ENCODE measurements around the gene PPP3CA. TPM values are rescaled to one million over a fixed set of nuclear protein-coding genes. Genes with fewer than 3 reads are reported as not detected.

PPP3CA gene
- total and polyA plus RNA-seq, 2 of the 13 experiments (the other 11 are each of a cell fraction or from before 2014, with no cell fraction given) = 4.8 to 13.2 TPM

- TF ChIP-seq FOXA3 (CRISPR knock-in tag; IDR thresholded peaks at IDR 0.05) (peak; percentile 79), SPEN (CRISPR knock-in tag; IDR thresholded peaks at IDR 0.05; ENCODE audit: low read depth) (no peak), NFIC (IDR thresholded peaks at IDR 0.05; ENCODE audit: low read length) (peak; percentile 93), NFRKB (IDR thresholded peaks at IDR 0.05) (no peak), DPF2 (CRISPR knock-in tag; IDR thresholded peaks at IDR 0.05; ENCODE audit: borderline replicate concordance, low read depth) (peak; percentile 87; the same call in 1 of the 2 replicates), CENPBD1 (CRISPR knock-in tag; IDR thresholded peaks at IDR 0.05; ENCODE audit: borderline replicate concordance, low read depth) (no peak), ZNF232 (CRISPR knock-in tag; IDR thresholded peaks at IDR 0.05; ENCODE audit: borderline replicate concordance) (no peak), MLLT10 (CRISPR knock-in tag; IDR thresholded peaks at IDR 0.05) (no peak), ZNF552 (CRISPR knock-in tag; IDR thresholded peaks at IDR 0.05; ENCODE audit: borderline replicate concordance) (no peak), TSC22D2 (CRISPR knock-in tag; IDR thresholded peaks at IDR 0.05; ENCODE audit: borderline replicate concordance) (no peak), ZNF3 (CRISPR knock-in tag; IDR thresholded peaks at IDR 0.05) (no peak), ZKSCAN1 (IDR thresholded peaks at IDR 0.05; ENCODE audit: low read length) (no peak), CREM (IDR thresholded peaks at IDR 0.05) (peak; percentile 78), CREM (CRISPR knock-in tag; IDR thresholded peaks at IDR 0.05) (no peak), ZC3H4 (CRISPR knock-in tag; IDR thresholded peaks at IDR 0.05; ENCODE audit: borderline replicate concordance) (no peak), ZBTB4 (CRISPR knock-in tag; IDR thresholded peaks at IDR 0.05; ENCODE audit: borderline replicate concordance) (no peak), PITX1 (CRISPR knock-in tag; IDR thresholded peaks at IDR 0.05) (no peak; the same call in 1 of the 2 replicates), YEATS2 (CRISPR knock-in tag; IDR thresholded peaks at IDR 0.05; ENCODE audit: borderline replicate concordance) (no peak), NCOR1 (IDR thresholded peaks at IDR 0.05; ENCODE audit: borderline replicate concordance, low read length) (peak; percentile 79; the same call in 1 of the 2 replicates), CHD2 (IDR thresholded peaks at IDR 0.05; ENCODE audit: low read depth, low read length) (no peak), ZNF816 (CRISPR knock-in tag; IDR thresholded peaks at IDR 0.05; ENCODE audit: borderline replicate concordance) (no peak), CREB1 (IDR thresholded peaks at IDR 0.05) (no peak), CREB1 (CRISPR knock-in tag; IDR thresholded peaks at IDR 0.05) (peak; percentile 45; the same call in 1 of the 2 replicates)
- TF ChIP-seq, protein P1, sequence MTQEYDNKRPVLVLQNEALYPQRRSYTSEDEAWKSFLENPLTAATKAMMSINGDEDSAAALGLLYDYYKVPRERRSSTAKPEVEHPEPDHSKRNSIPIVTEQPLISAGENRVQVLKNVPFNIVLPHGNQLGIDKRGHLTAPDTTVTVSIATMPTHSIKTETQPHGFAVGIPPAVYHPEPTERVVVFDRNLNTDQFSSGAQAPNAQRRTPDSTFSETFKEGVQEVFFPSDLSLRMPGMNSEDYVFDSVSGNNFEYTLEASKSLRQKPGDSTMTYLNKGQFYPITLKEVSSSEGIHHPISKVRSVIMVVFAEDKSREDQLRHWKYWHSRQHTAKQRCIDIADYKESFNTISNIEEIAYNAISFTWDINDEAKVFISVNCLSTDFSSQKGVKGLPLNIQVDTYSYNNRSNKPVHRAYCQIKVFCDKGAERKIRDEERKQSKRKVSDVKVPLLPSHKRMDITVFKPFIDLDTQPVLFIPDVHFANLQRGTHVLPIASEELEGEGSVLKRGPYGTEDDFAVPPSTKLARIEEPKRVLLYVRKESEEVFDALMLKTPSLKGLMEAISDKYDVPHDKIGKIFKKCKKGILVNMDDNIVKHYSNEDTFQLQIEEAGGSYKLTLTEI (CRISPR knock-in tag; conservative IDR thresholded peaks at IDR 0.05) = no peak
- TF ChIP-seq, protein P2, sequence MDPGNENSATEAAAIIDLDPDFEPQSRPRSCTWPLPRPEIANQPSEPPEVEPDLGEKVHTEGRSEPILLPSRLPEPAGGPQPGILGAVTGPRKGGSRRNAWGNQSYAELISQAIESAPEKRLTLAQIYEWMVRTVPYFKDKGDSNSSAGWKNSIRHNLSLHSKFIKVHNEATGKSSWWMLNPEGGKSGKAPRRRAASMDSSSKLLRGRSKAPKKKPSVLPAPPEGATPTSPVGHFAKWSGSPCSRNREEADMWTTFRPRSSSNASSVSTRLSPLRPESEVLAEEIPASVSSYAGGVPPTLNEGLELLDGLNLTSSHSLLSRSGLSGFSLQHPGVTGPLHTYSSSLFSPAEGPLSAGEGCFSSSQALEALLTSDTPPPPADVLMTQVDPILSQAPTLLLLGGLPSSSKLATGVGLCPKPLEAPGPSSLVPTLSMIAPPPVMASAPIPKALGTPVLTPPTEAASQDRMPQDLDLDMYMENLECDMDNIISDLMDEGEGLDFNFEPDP (CRISPR knock-in tag; conservative IDR thresholded peaks at IDR 0.05) = no peak
These were observed 232.4 kb downstream of the PPP3CA start (continued) for GRCh38 chr4:101114936-101115372.
